OCI-LY7 (cell line): ENCODE data around the gene GALNT1.

Source experiments
- CTCF ChIP-seq: fragments of 200-600 bp; sonication (generic); conservative IDR thresholded peaks from 2 replicates; pipeline ENCODE4 v1.5.1; 2014; ENCODE audit warnings: mild to moderate bottlenecking, antibody characterized with exemption, low read length, moderate library complexity, mixed read lengths
- EZH2phosphoT487 ChIP-seq: fragments of 200-600 bp; sonication (generic); IDR thresholded peaks from 2 replicates; pipeline ENCODE4 v1.6.1; 2018; ENCODE audit warnings: low read depth, borderline replicate concordance, mild to moderate bottlenecking, mixed run types, antibody characterized with exemption, low read length, moderate library complexity, mixed read lengths

- TF ChIP-seq CTCF (no peak), EZH2phosphoT487 (no peak)
Observed at GRCh38 chr18:35717182-35717581, 135.6 kb downstream of the GALNT1 start.
